Measurements from ENCODE around the gene RAB38. TPM values are rescaled to one million over a fixed set of nuclear protein-coding genes. Genes with fewer than 3 reads are reported as not detected.

Gene RAB38
- total and polyA plus RNA-seq, 3 donors from 2014 or later, result 3.9 to 5.9 (median 5.5) TPM

DNA sequence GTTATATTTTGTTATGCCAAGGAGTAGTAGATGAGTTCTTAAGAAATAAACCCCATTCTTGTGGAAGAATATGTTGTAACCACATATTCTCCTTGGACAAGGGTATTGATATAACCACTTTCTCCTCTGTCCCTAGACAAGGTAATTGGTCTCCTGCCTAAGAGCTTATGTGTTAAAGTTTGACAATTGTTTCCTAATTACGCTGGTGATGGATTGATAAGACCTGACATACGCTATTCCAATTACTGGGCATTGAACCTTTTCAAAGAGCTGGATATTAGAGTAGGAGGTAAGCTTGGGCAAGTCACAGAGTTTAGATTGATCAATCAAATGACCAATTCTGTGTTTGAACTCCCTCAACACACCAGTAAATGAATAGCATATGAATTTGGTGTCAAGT lies 88.9 kb downstream of the RAB38 start:
- WGBS, 2 donors, result 92 to 98% methylated on average over 2 of the region's 2 CpGs
- no peaks in the 10 kb centered on the region for H3K36me3 ChIP-seq (ENCODE audit: low read depth, missing control alignments)
- no peak for DNase-seq
- no peak overlapping the region for H3K27ac ChIP-seq
- TF ChIP-seq CTCF (IDR thresholded peaks at IDR 0.05), result no peak
- TF ChIP-seq POLR2A (IDR thresholded peaks at IDR 0.05), result no peak
- no peaks in the 10 kb centered on the region for H3K27me3 ChIP-seq
- H3K4me3 ChIP-seq, result no peak overlapping the region
- intact Hi-C loops (cut with DNase I; ENCODE audit: low total_unique reads), result no loop called here
- H3K9me3 ChIP-seq, result no peaks in the 10 kb centered on the region
- H3K4me1 ChIP-seq, result no peaks in the 10 kb centered on the region

DNA sequence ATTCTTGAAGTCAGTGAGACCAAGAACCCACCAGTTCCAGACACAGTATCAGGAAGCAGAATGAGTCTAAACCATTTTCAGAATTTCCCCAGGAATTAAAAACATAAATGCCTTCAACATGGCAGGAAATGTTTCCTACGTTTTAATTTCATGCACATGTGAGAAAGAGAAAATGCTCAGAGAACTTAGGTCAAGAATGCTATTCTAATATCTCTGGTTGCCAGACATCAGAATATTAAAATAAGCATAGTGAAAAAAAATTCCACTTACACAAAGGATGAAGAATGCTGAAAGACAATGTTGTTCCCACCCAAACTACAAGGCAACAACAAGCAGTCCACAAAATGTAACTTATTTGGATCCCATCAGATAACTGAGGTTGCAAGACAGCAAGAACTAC lies 104.8 kb downstream of the RAB38 start:
- no peak for TF ChIP-seq POLR2A (IDR thresholded peaks at IDR 0.05)
- no peak for TF ChIP-seq CTCF (IDR thresholded peaks at IDR 0.05)
- WGBS, 2 donors, result 44 to 50% methylated on average over 1 of the region's 1 CpG
- Histone ChIP-seq H3K27me3 (no peaks in the 10 kb centered on the region), H3K4me3 (no peak overlapping the region), H3K9me3 (peaks cover 4% of the 10 kb centered on the region), H3K4me1 (no peaks in the 10 kb centered on the region), H3K27ac (no peak overlapping the region), H3K36me3 (ENCODE audit: low read depth, missing control alignments) (no peaks in the 10 kb centered on the region)
- no peak for DNase-seq
- intact Hi-C loops (cut with DNase I; ENCODE audit: low total_unique reads), result no loop called here

DNA sequence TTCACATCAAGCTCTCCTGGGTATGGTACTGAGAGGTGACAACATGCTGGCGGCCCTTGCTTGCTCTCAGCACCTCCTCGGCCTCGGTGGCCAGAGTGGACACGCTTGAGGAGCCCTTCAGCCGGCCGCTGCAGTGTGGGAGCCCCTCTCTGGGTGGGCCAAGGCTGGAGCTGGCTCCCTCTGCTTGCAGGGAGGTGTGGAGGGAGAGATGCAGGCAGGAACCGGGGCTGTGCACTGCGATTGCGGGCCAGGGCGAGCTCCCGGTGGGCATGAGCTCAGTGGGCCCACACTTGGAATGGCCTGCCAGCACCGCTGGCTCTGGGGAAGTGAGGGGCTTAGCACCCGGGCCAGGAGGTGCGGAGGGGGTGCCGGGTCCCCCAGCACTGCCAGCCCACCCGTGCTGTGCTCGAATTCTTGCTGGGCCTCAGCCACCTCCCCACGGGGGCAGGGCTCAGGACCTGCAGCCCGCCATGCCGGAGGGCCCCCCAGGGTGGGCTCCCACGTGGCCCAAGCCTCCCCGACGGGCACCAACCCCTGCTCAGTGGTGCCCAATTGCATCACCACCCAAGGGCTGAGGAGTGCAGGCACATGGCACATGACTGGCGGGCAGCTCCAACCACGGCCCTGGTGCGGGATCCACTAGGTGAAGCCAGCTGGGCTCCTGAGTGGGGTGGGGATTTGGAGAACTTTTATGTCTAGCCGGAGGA lies 106.2 kb downstream of the RAB38 start:
- TF ChIP-seq POLR2A (IDR thresholded peaks at IDR 0.05), result no peak
- TF ChIP-seq CTCF (IDR thresholded peaks at IDR 0.05), result no peak
- H3K9me3 ChIP-seq, result no peaks in the 10 kb centered on the region
- intact Hi-C loops (cut with DNase I; ENCODE audit: low total_unique reads), result no loop called here
- WGBS, 2 donors, result 91 to 92% methylated on average over 15 to 25 of the region's 27 CpGs
- H3K36me3 ChIP-seq (ENCODE audit: low read depth, missing control alignments), result no peaks in the 10 kb centered on the region
- H3K27me3 ChIP-seq, result no peaks in the 10 kb centered on the region
- H3K27ac ChIP-seq, result no peak overlapping the region
- H3K4me1 ChIP-seq, result no peaks in the 10 kb centered on the region
- H3K4me3 ChIP-seq, result no peak overlapping the region
- DNase-seq, result no peak

DNA sequence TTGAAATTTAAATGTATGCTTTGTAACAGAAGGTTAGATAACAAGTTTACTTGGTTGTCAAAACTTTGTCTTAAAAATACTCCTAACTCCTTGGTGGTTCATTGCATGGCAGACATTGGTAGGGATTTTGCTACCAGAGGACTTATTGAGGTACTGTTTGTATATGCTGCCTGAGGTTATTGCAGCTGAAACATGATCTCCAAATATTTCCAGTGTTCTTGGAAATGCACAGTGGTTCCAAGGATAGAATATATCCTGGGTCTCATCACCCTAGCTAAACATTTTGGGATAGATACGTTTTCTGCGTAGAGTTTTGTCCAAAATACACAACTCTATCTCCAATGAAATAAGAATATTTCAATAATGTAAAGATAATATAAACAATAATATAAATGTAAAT lies 109.2 kb downstream of the RAB38 start:
- H3K27ac ChIP-seq, result no peak overlapping the region
- no peaks in the 10 kb centered on the region for H3K4me1 ChIP-seq
- intact Hi-C loops (cut with DNase I; ENCODE audit: low total_unique reads), result no loop called here
- DNase-seq, result no peak
- H3K36me3 ChIP-seq (ENCODE audit: low read depth, missing control alignments), result no peaks in the 10 kb centered on the region
- no peaks in the 10 kb centered on the region for H3K27me3 ChIP-seq
- no peaks in the 10 kb centered on the region for H3K9me3 ChIP-seq
- no peak overlapping the region for H3K4me3 ChIP-seq
- 84 to 88% methylated on average over 2 of the region's 2 CpGs for WGBS, 2 donors
- TF ChIP-seq POLR2A (IDR thresholded peaks at IDR 0.05) (no peak), CTCF (IDR thresholded peaks at IDR 0.05) (no peak)

GRCh38 chr11:88064097-88064705 lies 111.0 kb downstream of the RAB38 start:
- no peaks in the 10 kb centered on the region for H3K27me3 ChIP-seq
- 66 to 87% methylated on average over 2 of the region's 2 CpGs for WGBS, 2 donors
- TF ChIP-seq CTCF (IDR thresholded peaks at IDR 0.05), result no peak
- TF ChIP-seq POLR2A (IDR thresholded peaks at IDR 0.05), result no peak
- H3K4me3 ChIP-seq, result no peak overlapping the region
- intact Hi-C loops (cut with DNase I; ENCODE audit: low total_unique reads), result no loop called here
- no peaks in the 10 kb centered on the region for H3K36me3 ChIP-seq (ENCODE audit: low read depth, missing control alignments)
- no peak overlapping the region for H3K27ac ChIP-seq
- H3K9me3 ChIP-seq, result no peaks in the 10 kb centered on the region
- no peaks in the 10 kb centered on the region for H3K4me1 ChIP-seq
- DNase-seq, result no peak
